ENCODE data around the gene GPC5.
"Not testable (repeated sequence)": the region's sequence is repeated elsewhere in the genome, so short reads cannot be mapped to it uniquely, and the experiment has no call there.

The GPC5 gene

DNA sequence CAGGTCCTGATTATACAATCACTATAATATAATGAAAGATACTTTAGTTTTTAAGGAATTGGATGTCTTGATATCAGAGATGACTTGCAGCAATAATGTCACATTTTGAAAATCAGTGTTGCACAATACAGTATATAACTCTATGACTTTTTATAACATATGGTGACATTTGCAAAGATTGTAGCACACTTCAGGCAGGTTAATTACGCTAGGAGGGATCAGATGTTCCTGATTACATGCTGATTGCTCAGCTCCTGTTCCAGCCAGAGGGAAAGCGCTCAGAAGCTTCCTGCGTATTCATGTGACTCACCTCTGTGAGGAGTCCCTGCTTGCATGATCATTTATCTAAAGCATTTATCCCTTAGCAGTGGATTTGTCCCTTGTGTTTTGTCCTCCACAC is 265.6 kb downstream of the GPC5 start:
- no peak for DNase-seq (ENCODE audit: low read depth)
- TF ChIP-seq, protein P1, sequence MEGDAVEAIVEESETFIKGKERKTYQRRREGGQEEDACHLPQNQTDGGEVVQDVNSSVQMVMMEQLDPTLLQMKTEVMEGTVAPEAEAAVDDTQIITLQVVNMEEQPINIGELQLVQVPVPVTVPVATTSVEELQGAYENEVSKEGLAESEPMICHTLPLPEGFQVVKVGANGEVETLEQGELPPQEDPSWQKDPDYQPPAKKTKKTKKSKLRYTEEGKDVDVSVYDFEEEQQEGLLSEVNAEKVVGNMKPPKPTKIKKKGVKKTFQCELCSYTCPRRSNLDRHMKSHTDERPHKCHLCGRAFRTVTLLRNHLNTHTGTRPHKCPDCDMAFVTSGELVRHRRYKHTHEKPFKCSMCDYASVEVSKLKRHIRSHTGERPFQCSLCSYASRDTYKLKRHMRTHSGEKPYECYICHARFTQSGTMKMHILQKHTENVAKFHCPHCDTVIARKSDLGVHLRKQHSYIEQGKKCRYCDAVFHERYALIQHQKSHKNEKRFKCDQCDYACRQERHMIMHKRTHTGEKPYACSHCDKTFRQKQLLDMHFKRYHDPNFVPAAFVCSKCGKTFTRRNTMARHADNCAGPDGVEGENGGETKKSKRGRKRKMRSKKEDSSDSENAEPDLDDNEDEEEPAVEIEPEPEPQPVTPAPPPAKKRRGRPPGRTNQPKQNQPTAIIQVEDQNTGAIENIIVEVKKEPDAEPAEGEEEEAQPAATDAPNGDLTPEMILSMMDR (conservative IDR thresholded peaks at IDR 0.05; ENCODE audit: low read depth, low read length), result no peak
- no peak overlapping the region for H3K4me3 ChIP-seq (ENCODE audit: low read depth, low read length)

DNA sequence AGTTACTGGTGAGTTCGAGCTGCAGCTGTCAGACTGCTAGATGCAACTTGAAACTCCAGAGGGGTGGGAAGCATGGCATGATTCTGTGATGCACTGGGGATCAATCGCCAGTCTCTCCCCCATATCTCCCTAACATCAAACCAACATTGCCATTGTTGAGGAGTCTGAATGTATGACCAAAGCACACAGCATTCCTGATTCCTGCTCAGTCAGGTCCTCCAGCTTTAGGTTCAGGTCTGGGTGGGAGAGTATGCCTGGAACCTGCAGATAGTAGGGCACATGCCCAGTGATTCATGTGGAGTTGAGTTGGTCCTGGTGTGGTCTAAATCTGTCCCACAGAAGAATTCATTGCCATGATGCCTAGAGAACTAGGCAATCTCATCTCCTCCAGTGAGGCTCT is 269.1 kb downstream of the GPC5 start:
- no peak for DNase-seq (ENCODE audit: low read depth)
- TF ChIP-seq, protein P1 (conservative IDR thresholded peaks at IDR 0.05; ENCODE audit: low read depth, low read length), result no peak

DNA sequence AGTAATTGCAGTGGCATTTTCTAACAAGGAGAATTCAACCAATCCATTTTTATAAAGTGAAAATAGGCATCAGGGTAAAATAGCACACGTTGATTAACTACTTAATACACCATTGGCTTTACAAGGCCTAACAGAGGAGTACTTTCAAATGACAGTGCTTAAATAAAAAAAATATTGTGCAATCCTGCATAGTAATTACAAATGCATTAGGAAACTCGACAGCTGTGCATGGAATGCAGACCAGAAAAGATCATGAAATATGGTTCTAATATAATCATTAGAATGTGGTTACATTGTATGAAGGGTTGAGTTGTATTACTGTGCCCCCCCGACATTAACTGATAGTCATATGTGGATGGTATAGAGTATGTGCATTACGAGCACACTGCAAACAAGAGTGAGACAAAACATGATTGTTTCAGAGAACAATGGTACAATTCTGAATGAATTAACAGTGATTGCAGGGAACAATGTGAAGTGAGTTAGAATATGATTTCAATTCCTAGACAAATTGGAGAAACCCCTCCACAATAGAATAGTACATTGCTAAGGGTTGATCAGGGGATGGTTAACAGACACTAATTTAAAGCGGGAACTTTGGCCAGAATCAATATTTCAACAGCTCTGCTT is 270.6 kb downstream of the GPC5 start:
- no peak for DNase-seq (ENCODE audit: low read depth)
- no peak overlapping the region for H3K4me3 ChIP-seq (ENCODE audit: low read depth, low read length)
- TF ChIP-seq, protein P1 (conservative IDR thresholded peaks at IDR 0.05; ENCODE audit: low read depth, low read length), result no peak

More for the DNA sequence above, 269.1 kb downstream of the GPC5 start:
- H3K4me3 ChIP-seq (ENCODE audit: low read depth, low read length), result no peak overlapping the region

DNA sequence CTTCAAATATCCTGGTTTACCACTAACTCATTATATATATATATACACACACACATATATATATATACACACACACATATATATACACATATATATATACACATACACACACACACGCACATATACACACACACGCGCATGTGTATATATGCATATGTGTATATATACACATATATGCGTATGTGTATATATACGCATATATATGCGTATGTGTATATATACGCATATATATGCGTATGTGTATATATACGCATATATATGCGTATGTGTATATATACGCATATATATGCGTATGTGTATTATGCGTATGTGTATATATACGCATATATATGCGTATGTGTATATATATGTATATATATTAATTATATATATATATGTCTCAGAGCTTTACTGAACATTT is 275.9 kb downstream of the GPC5 start:
- DNase-seq (ENCODE audit: low read depth); H3K4me3 ChIP-seq (ENCODE audit: low read depth, low read length): not testable (repeated sequence)

DNA sequence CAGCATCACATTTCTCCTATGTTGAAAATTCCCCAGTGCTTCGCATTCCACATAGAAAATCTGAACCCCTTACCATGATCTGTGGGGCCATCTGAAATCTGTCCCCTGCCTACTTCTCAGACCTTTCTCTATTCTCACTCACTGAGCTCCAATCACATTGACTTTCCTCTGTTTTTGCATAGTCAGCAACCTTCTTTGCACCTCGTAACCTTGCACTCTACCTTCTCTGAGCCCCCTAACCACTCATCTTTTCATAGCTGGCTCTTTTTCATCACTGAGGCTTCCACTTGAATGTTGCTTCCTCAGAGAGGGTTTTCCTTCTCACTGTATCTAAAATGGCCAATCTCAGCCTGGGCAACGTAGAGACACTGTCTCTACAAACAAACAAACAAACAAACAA is 286.3 kb downstream of the GPC5 start:
- TF ChIP-seq, protein P1 (conservative IDR thresholded peaks at IDR 0.05; ENCODE audit: low read depth, low read length), result no peak
- DNase-seq (ENCODE audit: low read depth), result no peak
- H3K4me3 ChIP-seq (ENCODE audit: low read depth, low read length), result no peak overlapping the region

DNA sequence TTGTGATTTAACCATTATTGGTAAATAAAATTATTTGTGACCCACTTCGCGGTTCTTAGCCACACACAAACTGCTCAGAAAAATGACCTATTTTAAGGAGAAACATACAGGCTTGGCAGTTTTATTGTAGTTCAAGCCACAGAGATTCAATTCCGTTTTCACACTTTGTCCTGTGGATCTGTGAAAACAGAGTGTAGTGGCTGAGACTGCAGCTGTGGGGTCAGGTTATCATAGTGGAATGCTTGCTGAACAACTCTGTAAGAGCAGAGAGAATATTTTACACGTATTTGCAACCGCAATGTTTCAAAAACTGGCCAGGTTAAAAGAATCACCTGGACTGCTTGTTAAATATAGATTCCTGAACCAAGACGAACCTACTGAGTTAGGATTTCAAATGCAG is 292.5 kb downstream of the GPC5 start:
- no peak for DNase-seq (ENCODE audit: low read depth)
- TF ChIP-seq, protein P1 (conservative IDR thresholded peaks at IDR 0.05; ENCODE audit: low read depth, low read length), result no peak
- no peak overlapping the region for H3K4me3 ChIP-seq (ENCODE audit: low read depth, low read length)

DNA sequence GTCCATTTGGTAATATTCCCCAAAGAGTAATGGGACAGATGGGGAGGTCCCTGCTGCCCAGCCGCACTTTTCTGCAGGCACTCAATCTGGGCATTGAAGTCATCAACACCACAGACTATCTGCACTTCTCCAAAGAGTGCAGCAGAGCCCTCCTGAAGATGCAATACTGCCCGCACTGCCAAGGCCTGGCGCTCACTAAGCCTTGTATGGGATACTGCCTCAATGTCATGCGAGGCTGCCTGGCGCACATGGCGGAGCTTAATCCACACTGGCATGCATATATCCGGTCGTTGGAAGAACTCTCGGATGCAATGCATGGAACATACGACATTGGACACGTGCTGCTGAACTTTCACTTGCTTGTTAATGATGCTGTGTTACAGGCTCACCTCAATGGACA is 295.0 kb downstream of the GPC5 start:
- no peak overlapping the region for H3K4me3 ChIP-seq (ENCODE audit: low read depth, low read length)
- TF ChIP-seq, protein P1 (conservative IDR thresholded peaks at IDR 0.05; ENCODE audit: low read depth, low read length), result no peak
- DNase-seq (ENCODE audit: low read depth), result no peak

Data from choroid plexus epithelial cell (primary cell).